Esophagus muscularis mucosa (tissue), 4 donors: ENCODE results near the gene MRPL50. TPM values are rescaled to one million over a fixed set of nuclear protein-coding genes. Genes with fewer than 3 reads are reported as not detected.

Source experiments
- DNase-seq: peaks from one replicate; pipeline ENCODE4 v3.0.0-alpha.2; 2017; ENCODE audit errors: extremely low spot score
- H3K27ac ChIP-seq, 4 donors: fragments of 200-600 bp; sonication (generic); replicated peaks in 1 of 4; 1 replicate in 3 of 4; 2 replicates in 1 of 4; pipeline ENCODE4 v1.5.1; 2016 to 2019; ENCODE audit warnings: mild to moderate bottlenecking in 1 of 4
- H3K27me3 ChIP-seq, 4 donors: fragments of 200-600 bp; sonication (generic); one replicate each; pipeline versions ENCODE4 v1.5.1 to v1.6.0; 2016 to 2019
- H3K36me3 ChIP-seq, 4 donors: fragments of 200-600 bp; sonication (generic); one replicate each; pipeline ENCODE4 v1.5.1; 2016 to 2019
- H3K4me1 ChIP-seq, 4 donors: fragments of 200-600 bp; sonication (generic); one replicate each; pipeline ENCODE4 v1.5.1; 2016 to 2019
- H3K4me3 ChIP-seq, 4 donors: fragments of 200-600 bp; sonication (generic); 1 replicate in 2 of 4; 2 replicates in 2 of 4; pipeline ENCODE4 v1.5.1; 2016 to 2019; ENCODE audit warnings: mild to moderate bottlenecking in 4 of 4, moderate library complexity in 1 of 4
- H3K9me3 ChIP-seq, 4 donors: fragments of 200-600 bp; sonication (generic); 1 replicate in 3 of 4; 2 replicates in 1 of 4; pipeline ENCODE4 v1.5.1; 2016 to 2019
- CTCF ChIP-seq, 3 experiments: fragments of 200-600 bp in 2 of 3; fragments of 450-650 bp in 1 of 3; sonication (generic) in 2 of 3; IDR thresholded peaks; one replicate each; pipeline ENCODE4 v1.5.1; 2017 to 2019; ENCODE audit warnings: antibody characterized with exemption in 3 of 3, mild to moderate bottlenecking in 2 of 3, moderate library complexity in 1 of 3
- EP300 ChIP-seq: sonication (generic); formaldehyde crosslinking; IDR thresholded peaks from one replicate; pipeline ENCODE4 v1.6.1; 2017; ENCODE audit warnings: antibody characterized with exemption
- POLR2A ChIP-seq: fragments of 450-650 bp; IDR thresholded peaks from one replicate; pipeline ENCODE4 v1.6.1; 2017; ENCODE audit warnings: antibody characterized with exemption, moderate library complexity, mild to moderate bottlenecking, low read depth
- POLR2AphosphoS5 ChIP-seq, 2 donors: sonication (generic); formaldehyde crosslinking; IDR thresholded peaks; one replicate each; pipeline ENCODE4 v1.6.1; 2017; ENCODE audit warnings: antibody characterized with exemption in 2 of 2
- WGBS: methylation state at CpG from one replicate; pipeline ENCODE4 v1.1.5; 2018; 5-methylcytosine and 5-hydroxymethylcytosine counted together
- intact Hi-C: fragments of 100-400 bp; cut with DNase I; formaldehyde crosslinking; loops from one replicate; pipeline ENCODE4 v1.15.1; 2023
- total RNA-seq, 4 donors: library from RNA; depleted of rRNA; stranded (reverse); fragments of >200 nt; gene quantifications; one replicate each; pipeline versions ENCODE4 v1.1.0 to v1.2.1, GENCODE V29; 2016

The MRPL50 gene
- total RNA-seq, 4 donors from 2014 or later, result 8.3 to 12.9 (median 10.4) TPM

DNA sequence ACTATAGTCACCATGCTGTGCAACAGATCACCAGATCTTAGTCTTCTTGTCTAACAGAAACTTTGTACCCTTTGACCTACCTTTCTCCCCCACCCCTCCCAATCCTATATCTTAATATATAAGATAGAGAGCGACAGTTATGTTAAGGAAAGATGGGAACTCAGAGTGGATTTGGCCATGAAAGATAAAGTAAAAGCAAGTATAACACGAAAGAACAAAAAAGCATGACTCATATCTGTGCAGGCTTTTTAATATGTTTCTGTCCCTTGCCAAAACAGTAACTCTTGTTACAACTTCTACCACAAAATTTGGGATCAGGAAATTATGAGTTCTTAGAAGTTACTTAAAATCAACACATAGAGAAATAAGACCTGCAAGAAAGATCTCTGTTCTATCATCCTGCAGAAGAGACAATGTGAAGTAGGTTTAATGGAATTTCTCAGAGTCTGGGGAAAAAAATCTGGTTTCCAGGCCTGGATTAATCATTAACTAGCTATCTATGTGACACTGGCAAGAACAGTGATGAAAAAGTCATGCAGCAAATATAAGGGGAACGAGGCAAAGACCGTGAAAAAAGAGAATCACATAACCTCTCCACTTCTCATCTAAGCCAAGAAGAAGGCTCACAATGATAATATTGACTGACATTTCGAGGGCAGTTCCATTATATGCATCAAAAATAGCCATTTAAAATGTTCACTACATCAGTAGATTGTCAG is 32.2 kb downstream of the MRPL50 start:
- Histone ChIP-seq H3K36me3 (no peaks in the 10 kb centered on the region), H3K27me3 (no peaks in the 10 kb centered on the region), H3K27ac (no peak overlapping the region), H3K4me3 (no peak overlapping the region), H3K9me3 (no peaks in the 10 kb centered on the region), H3K4me1 (no peaks in the 10 kb centered on the region)
- DNase-seq, result no peak
- intact Hi-C loops, result no loop called here
- 75% methylated on average over 5 of the region's 5 CpGs for WGBS
- TF ChIP-seq POLR2A (no peak), POLR2AphosphoS5 (IDR thresholded peaks at IDR 0.05) (no peak), CTCF (IDR thresholded peaks at IDR 0.05) (no peak), EP300 (no peak)

- DNase-seq, result no peak
- H3K9me3 ChIP-seq, result no peaks in the 10 kb centered on the region
- H3K27ac ChIP-seq, result no peak overlapping the region
- no peak overlapping the region for H3K4me3 ChIP-seq
- intact Hi-C loops, result no loop called here
- no peak for TF ChIP-seq POLR2A
- no peak for TF ChIP-seq POLR2AphosphoS5 (IDR thresholded peaks at IDR 0.05)
- TF ChIP-seq CTCF (IDR thresholded peaks at IDR 0.05), result no peak
- no peak for TF ChIP-seq EP300
- no peaks in the 10 kb centered on the region for H3K36me3 ChIP-seq
- no peaks in the 10 kb centered on the region for H3K4me1 ChIP-seq
- no peaks in the 10 kb centered on the region for H3K27me3 ChIP-seq
These were observed 33.2 kb downstream of the MRPL50 start for GRCh38 chr9:101365181-101365580.

DNA sequence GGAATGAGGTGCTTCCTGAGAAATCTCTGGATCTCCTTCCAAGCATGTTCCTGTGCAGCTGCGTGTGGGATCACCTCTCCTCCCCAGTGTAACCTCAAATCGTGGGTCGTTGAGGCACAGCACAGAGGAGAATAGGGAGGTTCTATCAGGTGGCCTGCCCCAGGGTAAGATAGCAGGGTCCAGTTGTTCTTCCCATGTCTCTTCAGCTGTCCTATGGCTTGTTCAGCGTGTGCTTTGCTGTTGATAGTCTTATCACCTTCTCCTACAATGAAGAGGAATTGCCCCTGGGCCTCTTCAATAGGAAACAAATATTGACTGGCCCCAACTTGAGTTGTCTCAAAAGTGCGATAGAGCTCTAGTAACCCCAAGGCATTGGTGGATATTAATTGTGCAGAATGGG is 36.0 kb downstream of the MRPL50 start:
- 69% methylated on average over 5 of the region's 5 CpGs for WGBS
- TF ChIP-seq CTCF (IDR thresholded peaks at IDR 0.05) (no peak), POLR2A (no peak), POLR2AphosphoS5 (IDR thresholded peaks at IDR 0.05) (no peak), EP300 (no peak)
- no peak overlapping the region for H3K27ac ChIP-seq
- no peaks in the 10 kb centered on the region for H3K9me3 ChIP-seq
- H3K4me3 ChIP-seq, result no peak overlapping the region
- H3K27me3 ChIP-seq, result no peaks in the 10 kb centered on the region
- H3K4me1 ChIP-seq, result no peaks in the 10 kb centered on the region
- H3K36me3 ChIP-seq, result no peaks in the 10 kb centered on the region
- no peak for DNase-seq
- intact Hi-C loops, result no loop called here

- Histone ChIP-seq H3K4me1 (no peaks in the 10 kb centered on the region), H3K4me3 (no peak overlapping the region), H3K36me3 (no peaks in the 10 kb centered on the region), H3K9me3 (no peaks in the 10 kb centered on the region), H3K27me3 (no peaks in the 10 kb centered on the region), H3K27ac (no peak overlapping the region)
- TF ChIP-seq POLR2AphosphoS5 (IDR thresholded peaks at IDR 0.05) (no peak), CTCF (IDR thresholded peaks at IDR 0.05) (no peak)
- intact Hi-C loops, result no loop called here
- no peak for DNase-seq
These were observed 37.8 kb downstream of the MRPL50 start for GRCh38 chr9:101360647-101361046.

DNA sequence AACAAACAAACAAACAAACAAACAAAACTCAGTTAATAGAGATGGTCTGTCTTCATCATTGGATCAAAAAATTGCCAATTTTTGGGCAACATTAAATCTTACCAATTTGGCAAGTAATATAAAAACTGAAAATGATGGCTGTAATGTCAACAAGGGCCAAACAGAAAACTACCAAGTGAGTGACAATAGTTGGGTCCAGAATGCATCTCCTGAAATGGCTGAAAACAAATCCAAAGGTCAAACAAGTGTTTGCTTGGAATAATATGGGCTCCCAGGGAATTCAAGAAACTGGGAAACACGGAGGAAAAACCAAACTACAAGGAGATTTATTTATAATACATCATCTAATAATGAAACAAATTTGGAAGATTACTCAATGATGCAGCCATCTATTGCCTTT is 38.7 kb downstream of the MRPL50 start:
- TF ChIP-seq POLR2AphosphoS5 (IDR thresholded peaks at IDR 0.05) (no peak), EP300 (no peak), POLR2A (no peak), CTCF (IDR thresholded peaks at IDR 0.05) (no peak)
- intact Hi-C loops, result no loop called here
- no peak overlapping the region for H3K4me3 ChIP-seq
- no peak overlapping the region for H3K27ac ChIP-seq
- no peak for DNase-seq
- no peaks in the 10 kb centered on the region for H3K36me3 ChIP-seq
- H3K27me3 ChIP-seq, result no peaks in the 10 kb centered on the region
- 70% methylated on average over 1 of the region's 1 CpG for WGBS
- H3K9me3 ChIP-seq, result no peaks in the 10 kb centered on the region
- H3K4me1 ChIP-seq, result no peaks in the 10 kb centered on the region
